Panc1 (cell line): Measurements from ENCODE around the gene ITLN1. TPM values are rescaled to one million over a fixed set of nuclear protein-coding genes. Genes with fewer than 3 reads are reported as not detected.
"Not testable (repeated sequence)": the region's sequence is repeated elsewhere in the genome, so short reads cannot be mapped to it uniquely, and the experiment has no call there.

ENCODE experiments used
- ATAC-seq: fragments of 200-7000 bp; cut with Tn5 transposase; 2 replicates; pipeline ENCODE4 v1.9.1; 2020; ENCODE audit warnings: mild to moderate bottlenecking, moderate library complexity
- BruUV-seq: library from RNA; stranded (reverse); fragments of 400-500 nt; replicated peaks from 2 replicates; lab custom pipeline; 2021; lab: Mats Ljungman, UMichigan
- CTCF ChIA-PET: fragments of 300-600 bp; sonication (Branson Sonifier 250); formaldehyde crosslinking; loops from one replicate; lab custom pipeline; 2022; ENCODE audit warnings: antibody characterized with exemption; lab: Charles Lee
- POLR2A ChIA-PET: fragments of 300-600 bp; sonication (Branson Sonifier 250); formaldehyde crosslinking; loops from one replicate; lab custom pipeline; 2022; ENCODE audit warnings: antibody characterized with exemption; lab: Charles Lee
- DNase-seq: peaks from one replicate; pipeline ENCODE4 v3.0.0-alpha.2; 2010; ENCODE audit warnings: low read depth, low spot score
- H3K27ac ChIP-seq: 2 replicates; pipeline ENCODE4 v1.5.1; 2011; ENCODE audit warnings: mild to moderate bottlenecking, low read length, inconsistent platforms
- H3K27me3 ChIP-seq: fragments of 200-500 bp; sonication (Bioruptor generic); 2 replicates; pipeline ENCODE4 v1.6.0; 2014; ENCODE audit warnings: low read length, inconsistent platforms; ENCODE audit not compliant: control insufficient read depth, insufficient read depth
- H3K36me3 ChIP-seq: fragments of 200-500 bp; sonication (Bioruptor generic); 2 replicates; pipeline ENCODE4 v1.5.1; 2014; ENCODE audit warnings: inconsistent platforms, mild to moderate bottlenecking, low read length, moderate library complexity; ENCODE audit not compliant: control insufficient read depth, insufficient read depth
- H3K4me1 ChIP-seq: 2 replicates; pipeline ENCODE4 v1.5.1; 2011; ENCODE audit warnings: inconsistent platforms, mild to moderate bottlenecking, low read length, moderate library complexity; ENCODE audit not compliant: control insufficient read depth, insufficient read depth
- H3K4me3 ChIP-seq, 2 experiments: 2 replicates each; pipeline ENCODE4 v1.5.1; 2011 to 2012; ENCODE audit warnings: low read depth in 2 of 2, low read length in 2 of 2, mild to moderate bottlenecking in 2 of 2, inconsistent platforms in 1 of 2, moderate library complexity in 1 of 2
- H3K9me3 ChIP-seq: fragments of 200-500 bp; sonication (Bioruptor generic); 2 replicates; pipeline ENCODE4 v1.5.1; 2014; ENCODE audit warnings: low read depth, mild to moderate bottlenecking, inconsistent platforms, low read length, moderate library complexity; ENCODE audit not compliant: control insufficient read depth, insufficient read depth
- CTCF ChIP-seq: fragments of 450-650 bp; IDR thresholded peaks from 2 replicates; pipeline ENCODE4 v1.5.1; 2017; ENCODE audit warnings: mild to moderate bottlenecking
- POLR2AphosphoS5 ChIP-seq: IDR thresholded peaks from 2 replicates; pipeline ENCODE4 v1.6.1; 2012; ENCODE audit warnings: mild to moderate bottlenecking, low read depth, low read length, moderate library complexity
- REST ChIP-seq, 2 experiments: IDR thresholded peaks; 2 replicates each; pipeline ENCODE4 v1.6.1; 2011 to 2012; ENCODE audit warnings: low read depth in 2 of 2, control low read depth in 1 of 2, low read length in 1 of 2, mild to moderate bottlenecking in 1 of 2, moderate library complexity in 1 of 2; ENCODE audit not compliant: insufficient read depth in 1 of 2
- SIN3A ChIP-seq: IDR thresholded peaks from 2 replicates; pipeline ENCODE4 v1.6.1; 2012; ENCODE audit warnings: low read depth, mild to moderate bottlenecking, low read length, moderate library complexity, borderline replicate concordance; ENCODE audit not compliant: insufficient read depth
- TCF7L2 ChIP-seq: IDR thresholded peaks from 2 replicates; pipeline ENCODE4 v1.6.1; 2011; ENCODE audit warnings: mild to moderate bottlenecking, low read depth, low read length, inconsistent platforms
- in situ Hi-C: cut with HindIII; loops from 2 replicates; pipeline ENCODE4 v1.10.0; 2016; ENCODE audit warnings: low sequenced_read_pairs, low pct_unique_long_range_greater_than_20kb
- intact Hi-C: fragments of 100-400 bp; cut with micrococcal nuclease; formaldehyde crosslinking; loops from one replicate; pipeline ENCODE4 v1.10.0; 2022; ENCODE audit not compliant: unreplicated experiment
- total RNA-seq: library from RNA; stranded (reverse); gene quantifications from one replicate; pipeline ENCODE4 v1.2.1, GENCODE V29; 2021; ENCODE audit not compliant: unreplicated experiment

Gene ITLN1
- total RNA-seq, 1 experiment from 2014 or later = not detected

GRCh38 chr1:160901768-160902167, 16.8 kb upstream of the ITLN1 start:
- ChIA-PET POLR2A (no interaction called here), CTCF (no interaction called here)
- intact Hi-C loops (no loop called here), in situ Hi-C loops (no loop called here)
- DNase-seq (no peak), ATAC-seq (no peak)
- no peak overlapping the region for H3K4me3 ChIP-seq
- no TSS peak for BruUV-seq
- H3K36me3 ChIP-seq = no peaks in the 10 kb centered on the region
- H3K4me1 ChIP-seq = no peaks in the 10 kb centered on the region
- H3K27me3 ChIP-seq = peaks cover 2% of the 10 kb centered on the region; the same call in 1 of the 2 replicates
- no peaks in the 10 kb centered on the region for H3K9me3 ChIP-seq
- TF ChIP-seq TCF7L2 (no peak), REST (IDR thresholded peaks at IDR 0.05; ENCODE audit: insufficient read depth in 1 of 2, low read depth in 2 of 2, low read length in 1 of 2) (no peak), POLR2AphosphoS5 (no peak), SIN3A (no peak), CTCF (no peak)
- H3K27ac ChIP-seq = no peak overlapping the region

- DNase-seq, H3K36me3 ChIP-seq, H3K27me3 ChIP-seq, ATAC-seq, H3K4me1 ChIP-seq, BruUV-seq, CTCF ChIA-PET, intact Hi-C loops, H3K27ac ChIP-seq, in situ Hi-C loops, H3K4me3 ChIP-seq, H3K9me3 ChIP-seq, POLR2A ChIA-PET: not testable (repeated sequence)
These were observed 15.7 kb upstream of the ITLN1 start for GRCh38 chr1:160900683-160901082.

- BruUV-seq, ATAC-seq, POLR2A ChIA-PET, DNase-seq, H3K4me1 ChIP-seq, H3K4me3 ChIP-seq, H3K9me3 ChIP-seq, H3K27ac ChIP-seq, intact Hi-C loops, CTCF ChIA-PET, in situ Hi-C loops, H3K27me3 ChIP-seq, H3K36me3 ChIP-seq: not testable (repeated sequence)
These were observed 9.6 kb upstream of the ITLN1 start for GRCh38 chr1:160894368-160895135.
